ENCODE data around the gene MRPL38. TPM values are rescaled to one million over a fixed set of nuclear protein-coding genes. Genes with fewer than 3 reads are reported as not detected.

Gene MRPL38
- polyA plus RNA-seq, 3 donors, result 27.8 to 44.1 (median 36.0) TPM

GRCh38 chr17:75909051-75909811, 4.5 kb upstream of the MRPL38 start:
- intact Hi-C loops (cut with micrococcal nuclease), result no loop called here
- no peak overlapping the region for H2AFZ ChIP-seq (ENCODE audit: insufficient read depth, low read depth, low read length, poor library complexity, severe bottlenecking)

DNA sequence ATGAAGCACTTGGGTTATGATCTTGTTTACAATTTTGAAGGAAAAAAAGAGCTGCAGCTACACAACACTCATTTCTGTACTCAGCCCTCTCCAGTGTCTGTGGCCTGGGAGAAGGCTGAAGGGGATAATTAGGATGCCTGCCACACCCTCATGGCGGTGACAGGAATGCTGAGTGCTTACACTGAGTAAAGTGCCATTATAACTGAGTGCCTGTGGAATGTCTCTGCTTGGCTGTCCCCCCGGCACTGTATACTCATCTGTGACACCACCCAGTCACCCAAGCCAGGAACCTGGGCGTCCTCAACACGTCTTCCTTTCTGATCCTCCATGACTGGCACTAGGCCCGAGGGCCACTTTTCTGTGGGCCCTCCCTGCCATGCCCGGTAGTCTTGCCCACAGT, 3.5 kb upstream of the MRPL38 start:
- no peak for DNase-seq
- intact Hi-C loops (cut with micrococcal nuclease), result no loop called here
- no peak for TF ChIP-seq CTCF (IDR thresholded peaks at IDR 0.05)
- no peak overlapping the region for H3K9ac ChIP-seq (ENCODE audit: insufficient read depth, low read length, poor library complexity, severe bottlenecking)
- no peaks in the 10 kb centered on the region for H3K9me3 Mint-ChIP-seq
- no peak overlapping the region for H3K27ac Mint-ChIP-seq
- H3K4me3 ChIP-seq (replicated peaks in 1 of 3; ENCODE audit: low read depth in 2 of 3, low read length in 3 of 3), result no peak overlapping the region
- H4K20me1 ChIP-seq (ENCODE audit: insufficient read depth, low read length), result no peaks in the 10 kb centered on the region
- peaks cover 19 to 23% of the 10 kb centered on the region in 2 donors for H3K4me1 ChIP-seq (ENCODE audit: control insufficient read depth in 1 of 2, insufficient read depth in 2 of 2, low read length in 2 of 2)
- H3K9me3 ChIP-seq (replicated peaks in 1 of 2; ENCODE audit: control insufficient read depth in 1 of 2, insufficient read depth in 1 of 2, low read length in 2 of 2), result no peaks in the 10 kb centered on the region
- H3K36me3 ChIP-seq (replicated peaks in 1 of 2; ENCODE audit: control insufficient read depth in 1 of 2, insufficient read depth in 2 of 2, low read length in 2 of 2), result no peaks in the 10 kb centered on the region
- H3K27me3 Mint-ChIP-seq (ENCODE audit: low read depth in 3 of 3), result peaks cover 0 to 3% (median 2%) of the 10 kb centered on the region in 3 donors
- no peak overlapping the region for H3K4me2 ChIP-seq (replicated peaks; ENCODE audit: extremely low read depth, low read length, poor library complexity, severe bottlenecking)
- 92% methylated on average over 5 of the region's 6 CpGs for WGBS (ENCODE audit: insufficient coverage)
- H3K4me1 Mint-ChIP-seq, result peaks cover 15% of the 10 kb centered on the region
- H3K4me3 Mint-ChIP-seq, result no peak overlapping the region
- no peaks in the 10 kb centered on the region for H3K36me3 Mint-ChIP-seq
- no peak overlapping the region for H3K27ac ChIP-seq (ENCODE audit: low read depth in 1 of 2, low read length in 2 of 2)
- no peak overlapping the region for H2AFZ ChIP-seq (ENCODE audit: insufficient read depth, low read depth, low read length, poor library complexity, severe bottlenecking)
- H3K27me3 ChIP-seq (ENCODE audit: control insufficient read depth in 2 of 2, insufficient read depth in 2 of 2, low read length in 2 of 2), result no peaks in the 10 kb centered on the region
- peaks cover 13% of the 10 kb centered on the region for H3K79me2 ChIP-seq (ENCODE audit: insufficient read depth, low read length)

More at GRCh38 chr17:75909051-75909811, 4.5 kb upstream of the MRPL38 start:
- H3K79me2 ChIP-seq (ENCODE audit: insufficient read depth, low read length), result peaks cover 2% of the 10 kb centered on the region
- H3K4me1 ChIP-seq (ENCODE audit: control insufficient read depth in 1 of 2, insufficient read depth in 2 of 2, low read length in 2 of 2), result peaks cover 13 to 17% of the 10 kb centered on the region in 2 donors
- Mint-ChIP-seq H3K4me1 (peaks cover 13% of the 10 kb centered on the region), H3K4me3 (no peak overlapping the region), H3K27ac (no peak overlapping the region), H3K36me3 (no peaks in the 10 kb centered on the region), H3K27me3 (ENCODE audit: low read depth in 3 of 3) (peaks cover 0 to 3% (median 2%) of the 10 kb centered on the region in 3 donors), H3K9me3 (peaks cover 0 to 2% (median 0%) of the 10 kb centered on the region in 7 donors)
- no peak for TF ChIP-seq CTCF (IDR thresholded peaks at IDR 0.05)
- WGBS (ENCODE audit: insufficient coverage), result 92% methylated on average over 9 of the region's 14 CpGs
- H3K27ac ChIP-seq (ENCODE audit: low read depth in 1 of 2, low read length in 2 of 2), result no peak overlapping the region
- H3K36me3 ChIP-seq (replicated peaks in 1 of 2; ENCODE audit: control insufficient read depth in 1 of 2, insufficient read depth in 2 of 2, low read length in 2 of 2), result no peaks in the 10 kb centered on the region
- no peak overlapping the region for H3K9ac ChIP-seq (ENCODE audit: insufficient read depth, low read length, poor library complexity, severe bottlenecking)
- DNase-seq, result no peak
- no peaks in the 10 kb centered on the region for H4K20me1 ChIP-seq (ENCODE audit: insufficient read depth, low read length)
- no peaks in the 10 kb centered on the region for H3K9me3 ChIP-seq (replicated peaks in 1 of 2; ENCODE audit: control insufficient read depth in 1 of 2, insufficient read depth in 1 of 2, low read length in 2 of 2)
- H3K27me3 ChIP-seq (ENCODE audit: control insufficient read depth in 2 of 2, insufficient read depth in 2 of 2, low read length in 2 of 2), result no peaks in the 10 kb centered on the region
- no peak overlapping the region for H3K4me3 ChIP-seq (replicated peaks in 1 of 3; ENCODE audit: low read depth in 2 of 3, low read length in 3 of 3)
- no peak overlapping the region for H3K4me2 ChIP-seq (replicated peaks; ENCODE audit: extremely low read depth, low read length, poor library complexity, severe bottlenecking)
